ES-I3 (cell line): ENCODE results near the gene PQBP1.
A peak's percentile ranks its signal among the peaks of the same experiment; 100 is the strongest.
"Not testable (repeated sequence)": the region's sequence is repeated elsewhere in the genome, so short reads cannot be mapped to it uniquely, and the experiment has no call there.

Experiments
- H3K36me3 ChIP-seq: 2 replicates; pipeline ENCODE4 v1.6.1; 2013; ENCODE audit warnings: mild to moderate bottlenecking, low read length, control low read depth, moderate library complexity; ENCODE audit not compliant: insufficient read depth
- H3K4me1 ChIP-seq: 2 replicates; pipeline ENCODE4 v1.6.1; 2013; ENCODE audit warnings: mild to moderate bottlenecking, control low read depth, low read length; ENCODE audit not compliant: insufficient read depth
- H3K9ac ChIP-seq: 2 replicates; pipeline ENCODE4 v1.6.1; 2013; ENCODE audit warnings: low read depth, mild to moderate bottlenecking, low read length, moderate library complexity
- H3K9me3 ChIP-seq: 2 replicates; pipeline ENCODE4 v1.6.1; 2013; ENCODE audit warnings: mild to moderate bottlenecking, low read length, moderate library complexity; ENCODE audit not compliant: control insufficient read depth, insufficient read depth

PQBP1 gene, protein sequence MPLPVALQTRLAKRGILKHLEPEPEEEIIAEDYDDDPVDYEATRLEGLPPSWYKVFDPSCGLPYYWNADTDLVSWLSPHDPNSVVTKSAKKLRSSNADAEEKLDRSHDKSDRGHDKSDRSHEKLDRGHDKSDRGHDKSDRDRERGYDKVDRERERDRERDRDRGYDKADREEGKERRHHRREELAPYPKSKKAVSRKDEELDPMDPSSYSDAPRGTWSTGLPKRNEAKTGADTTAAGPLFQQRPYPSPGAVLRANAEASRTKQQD

GRCh38 chrX:48897625-48898306 lies at the start of gene PQBP1, which contains the start of gene TIMM17B:
Gene PQBP1, plus strand, starts transcription at chrX:48897930. Its CDS starts 580 bp downstream, at chrX:48898510.
Gene TIMM17B, minus strand, starts transcription at chrX:48897768. Its CDS starts 19 bp downstream, at chrX:48897749.
- H3K4me1 ChIP-seq: no peaks in the 10 kb centered on the region
- no peaks in the 10 kb centered on the region for H3K9me3 ChIP-seq
- H3K9ac ChIP-seq: peak within 1 kb of the TSS; percentile 90
- H3K36me3 ChIP-seq: peaks cover 5% of the 10 kb centered on the region; the same call in 1 of the 2 replicates

DNA sequence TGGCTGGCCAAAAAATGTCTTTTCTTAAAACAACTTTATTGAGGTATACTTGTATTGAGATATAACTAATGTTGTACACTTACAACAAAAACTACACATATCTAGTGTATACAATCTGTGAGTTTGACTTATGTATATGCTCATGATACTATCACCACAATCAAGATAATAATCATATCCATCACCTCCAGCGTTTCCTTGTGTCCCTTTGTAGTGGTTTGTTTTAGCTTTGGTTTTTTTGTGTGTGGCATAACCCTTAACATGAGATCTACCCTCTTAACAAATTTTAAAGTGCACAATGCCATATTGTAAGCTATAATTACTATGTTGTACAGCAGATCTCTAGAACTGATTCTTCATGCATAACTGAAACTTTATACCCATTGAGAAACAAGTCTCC lies 48.9 kb upstream of the PQBP1 start:
- no peak overlapping the region for H3K9ac ChIP-seq
- H3K36me3 ChIP-seq: no peaks in the 10 kb centered on the region
- peaks cover 7% of the 10 kb centered on the region; the same call in 1 of the 2 replicates for H3K9me3 ChIP-seq
- no peaks in the 10 kb centered on the region for H3K4me1 ChIP-seq

GRCh38 chrX:48852857-48853256 lies 44.9 kb upstream of the PQBP1 start:
- no peaks in the 10 kb centered on the region for H3K36me3 ChIP-seq
- no peak overlapping the region for H3K9ac ChIP-seq
- peaks cover 7% of the 10 kb centered on the region; the same call in 1 of the 2 replicates for H3K9me3 ChIP-seq
- no peaks in the 10 kb centered on the region for H3K4me1 ChIP-seq

DNA sequence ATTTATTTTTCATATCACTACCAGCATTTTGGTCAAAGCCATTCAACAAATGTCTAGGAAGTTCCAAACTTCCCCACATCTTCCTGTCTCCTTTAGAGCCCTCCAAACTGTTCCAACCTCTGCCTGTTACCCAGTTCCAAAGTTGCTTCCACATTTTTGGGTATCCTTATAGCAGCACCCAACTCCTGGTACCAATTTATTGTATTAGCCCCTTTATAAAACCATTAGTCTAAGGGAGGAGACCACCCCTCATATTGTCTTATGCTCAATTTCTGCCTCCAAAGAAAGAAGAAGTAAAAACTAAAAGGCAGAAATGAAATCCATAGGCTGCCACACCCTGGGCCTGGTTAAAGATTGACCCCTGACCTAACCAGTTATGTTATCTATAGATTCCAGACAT lies 44.2 kb upstream of the PQBP1 start:
- not testable (repeated sequence) for H3K36me3 ChIP-seq, H3K9me3 ChIP-seq, H3K9ac ChIP-seq, H3K4me1 ChIP-seq

- not testable (repeated sequence) for H3K9ac ChIP-seq, H3K36me3 ChIP-seq, H3K9me3 ChIP-seq, H3K4me1 ChIP-seq
These were observed 43.5 kb upstream of the PQBP1 start for GRCh38 chrX:48854121-48854804.

GRCh38 chrX:48854898-48855297 lies 42.8 kb upstream of the PQBP1 start:
- no peaks in the 10 kb centered on the region for H3K4me1 ChIP-seq
- H3K9me3 ChIP-seq: peaks cover 7% of the 10 kb centered on the region; the same call in 1 of the 2 replicates
- H3K9ac ChIP-seq: no peak overlapping the region
- no peaks in the 10 kb centered on the region for H3K36me3 ChIP-seq

- no peaks in the 10 kb centered on the region for H3K4me1 ChIP-seq
- no peaks in the 10 kb centered on the region for H3K9me3 ChIP-seq
- no peaks in the 10 kb centered on the region for H3K36me3 ChIP-seq
- H3K9ac ChIP-seq: no peak overlapping the region
These were observed 33.5 kb upstream of the PQBP1 start for GRCh38 chrX:48864210-48864609.

- not testable (repeated sequence) for H3K9ac ChIP-seq, H3K9me3 ChIP-seq, H3K4me1 ChIP-seq, H3K36me3 ChIP-seq
These were observed 25.7 kb upstream of the PQBP1 start for GRCh38 chrX:48872017-48872416.

DNA sequence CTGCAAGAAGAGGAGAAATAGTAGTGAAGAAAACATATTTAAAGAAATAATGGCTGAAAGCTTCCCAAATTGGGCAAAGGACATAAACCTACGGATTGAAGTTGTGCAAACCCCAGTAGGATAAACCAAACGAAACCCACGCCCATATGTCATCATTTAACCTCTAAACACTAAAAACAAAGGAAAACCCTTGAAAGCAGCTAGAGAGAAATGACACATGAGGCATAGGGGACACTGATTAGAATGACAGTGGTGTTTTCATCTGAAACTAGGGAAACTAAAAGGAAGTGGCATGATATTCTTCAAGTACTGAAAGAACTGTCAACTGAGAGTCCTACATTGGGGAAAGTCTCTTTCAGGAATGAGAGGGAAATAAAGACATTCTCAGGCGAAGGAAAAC lies 20.8 kb upstream of the PQBP1 start:
- H3K9ac ChIP-seq, H3K36me3 ChIP-seq, H3K9me3 ChIP-seq, H3K4me1 ChIP-seq: not testable (repeated sequence)

- Histone ChIP-seq H3K9me3 (no peaks in the 10 kb centered on the region), H3K9ac (no peak overlapping the region), H3K36me3 (no peaks in the 10 kb centered on the region), H3K4me1 (no peaks in the 10 kb centered on the region)
These were observed 14.0 kb upstream of the PQBP1 start for GRCh38 chrX:48883729-48884128.

GRCh38 chrX:48886586-48886985 lies 11.1 kb upstream of the PQBP1 start:
- H3K9me3 ChIP-seq: not testable (repeated sequence)

GRCh38 chrX:48890296-48890925 lies 7.3 kb upstream of the PQBP1 start:
- Histone ChIP-seq H3K9ac (peak overlapping the region; percentile 51; the same call in 1 of the 2 replicates), H3K36me3 (no peaks in the 10 kb centered on the region; the same call in 1 of the 2 replicates), H3K4me1 (peaks cover 11% of the 10 kb centered on the region; the same call in 1 of the 2 replicates), H3K9me3 (no peaks in the 10 kb centered on the region)

More at GRCh38 chrX:48886586-48886985, 11.1 kb upstream of the PQBP1 start:
- not testable (repeated sequence) for H3K36me3 ChIP-seq, H3K9ac ChIP-seq
- peaks cover 11% of the 10 kb centered on the region; the same call in 1 of the 2 replicates for H3K4me1 ChIP-seq

- H3K9ac ChIP-seq: peak overlapping the region; percentile 51
- H3K4me1 ChIP-seq: peaks cover 11% of the 10 kb centered on the region; the same call in 1 of the 2 replicates
- H3K36me3 ChIP-seq: no peaks in the 10 kb centered on the region; the same call in 1 of the 2 replicates
- H3K9me3 ChIP-seq: no peaks in the 10 kb centered on the region
These were observed 6.8 kb upstream of the PQBP1 start for GRCh38 chrX:48890934-48891401.
